IMR-90 (cell line): ENCODE measurements around the gene TBC1D9. TPM values are rescaled to one million over a fixed set of nuclear protein-coding genes. Genes with fewer than 3 reads are reported as not detected.

Experiments used
- ATAC-seq: fragments of 200-7000 bp; cut with Tn5 transposase; 2 replicates; pipeline ENCODE4 v1.9.1; 2020; ENCODE audit warnings: low read depth, mild to moderate bottlenecking, moderate library complexity
- BruUV-seq: library from RNA; stranded (reverse); fragments of 400-500 nt; replicated peaks from 2 replicates; lab custom pipeline; 2021; lab: Mats Ljungman, UMichigan
- CTCF ChIA-PET: fragments of 300-600 bp; formaldehyde crosslinking; extraction: SDS; loops from one replicate; lab custom pipeline; 2021; ENCODE audit warnings: antibody characterized with exemption; lab: Yijun Ruan, JAX
- POLR2A ChIA-PET: fragments of 300-600 bp; sonication (Branson Sonifier 250); formaldehyde crosslinking; loops from one replicate; lab custom pipeline; 2022; ENCODE audit warnings: antibody characterized with exemption; ENCODE audit not compliant: unreplicated experiment; lab: Charles Lee
- DNase-seq: peaks from one replicate; pipeline ENCODE4 v3.0.0; 2013
- H2AFZ ChIP-seq: replicated peaks from 2 replicates; pipeline ENCODE3; 2013; ENCODE audit warnings: low read length, mild to moderate bottlenecking; ENCODE audit not compliant: poor library complexity
- H2AK5ac ChIP-seq: 2 replicates; pipeline ENCODE4 v1.6.1; 2013; ENCODE audit warnings: low read depth, low read length, inconsistent platforms
- H2AK9ac ChIP-seq: replicated peaks from 2 replicates; pipeline ENCODE3; 2013; ENCODE audit warnings: mild to moderate bottlenecking, low read depth, low read length, moderate library complexity; ENCODE audit not compliant: poor library complexity
- H2BK120ac ChIP-seq: 2 replicates; pipeline ENCODE4 v1.6.1; 2013; ENCODE audit warnings: low read depth, low read length, inconsistent platforms
- H2BK15ac ChIP-seq: 3 replicates; pipeline ENCODE4 v1.6.1; 2013; ENCODE audit warnings: low read depth, low read length, inconsistent platforms
- H2BK20ac ChIP-seq: 2 replicates; pipeline ENCODE4 v1.6.1; 2013; ENCODE audit warnings: low read depth, mild to moderate bottlenecking, inconsistent platforms, low read length, moderate library complexity
- H2BK5ac ChIP-seq: 2 replicates; pipeline ENCODE4 v1.6.1; 2013; ENCODE audit warnings: mild to moderate bottlenecking, low read depth, low read length, inconsistent platforms; ENCODE audit not compliant: poor library complexity, severe bottlenecking
- H3K14ac ChIP-seq: replicated peaks from 2 replicates; pipeline ENCODE4 v1.6.1; 2013; ENCODE audit warnings: low read depth, low read length, inconsistent platforms
- H3K18ac ChIP-seq: 2 replicates; pipeline ENCODE4 v1.6.1; 2013; ENCODE audit warnings: low read depth, low read length, control low read depth
- H3K23ac ChIP-seq: 2 replicates; pipeline ENCODE4 v1.6.1; 2013; ENCODE audit warnings: low read depth, low read length, inconsistent platforms
- H3K27ac ChIP-seq: 2 replicates; pipeline ENCODE4 v1.5.1; 2013; ENCODE audit warnings: mild to moderate bottlenecking, control low read depth, low read length; ENCODE audit not compliant: insufficient read depth
- H3K27me3 ChIP-seq: 2 replicates; pipeline ENCODE4 v1.6.1; 2013; ENCODE audit warnings: low read length; ENCODE audit not compliant: control insufficient read depth, insufficient read depth
- H3K36me3 ChIP-seq: 2 replicates; pipeline ENCODE4 v1.6.1; 2013; ENCODE audit warnings: low read length, mixed read lengths; ENCODE audit not compliant: control insufficient read depth, insufficient read depth
- H3K4ac ChIP-seq: 2 replicates; pipeline ENCODE4 v1.6.1; 2013; ENCODE audit warnings: low read depth, low read length, inconsistent platforms
- H3K4me1 ChIP-seq: 2 replicates; pipeline ENCODE4 v1.6.1; 2013; ENCODE audit warnings: low read length, mixed read lengths; ENCODE audit not compliant: control insufficient read depth, insufficient read depth
- H3K4me2 ChIP-seq: 2 replicates; pipeline ENCODE4 v1.6.1; 2013; ENCODE audit warnings: low read depth, mild to moderate bottlenecking, control low read depth, low read length, moderate library complexity
- H3K4me3 ChIP-seq: 2 replicates; pipeline ENCODE4 v1.5.1; 2013; ENCODE audit warnings: low read depth, mild to moderate bottlenecking, control low read depth, low read length, moderate library complexity; ENCODE audit not compliant: insufficient read depth
- H3K56ac ChIP-seq: 2 replicates; pipeline ENCODE4 v1.6.1; 2013; ENCODE audit warnings: low read length, inconsistent platforms; ENCODE audit not compliant: insufficient read depth; ENCODE audit errors: extremely low read depth
- H3K79me1 ChIP-seq, 2 experiments: 2 replicates each; pipeline ENCODE4 v1.6.1; 2013; ENCODE audit warnings: low read length in 2 of 2, inconsistent platforms in 1 of 2, low read depth in 1 of 2
- H3K9ac ChIP-seq: 2 replicates; pipeline ENCODE4 v1.6.1; 2013; ENCODE audit warnings: low read depth, low read length, control low read depth
- H3K9me1 ChIP-seq: 2 replicates; pipeline ENCODE4 v1.6.1; 2013; ENCODE audit warnings: low read length, inconsistent platforms; ENCODE audit not compliant: insufficient read depth
- H3K9me3 ChIP-seq: 2 replicates; pipeline ENCODE4 v1.6.1; 2013; ENCODE audit warnings: low read length; ENCODE audit not compliant: control insufficient read depth, insufficient read depth
- H4K20me1 ChIP-seq: 2 replicates; pipeline ENCODE4 v1.6.1; 2013; ENCODE audit warnings: low read length, inconsistent platforms; ENCODE audit not compliant: insufficient read depth
- H4K5ac ChIP-seq: 2 replicates; pipeline ENCODE4 v1.6.1; 2013; ENCODE audit warnings: mild to moderate bottlenecking, low read depth, low read length, control low read depth
- H4K8ac ChIP-seq, 2 experiments: 2 replicates each; pipeline ENCODE4 v1.6.1; 2013; ENCODE audit warnings: low read depth in 2 of 2, low read length in 2 of 2, control low read depth in 1 of 2, inconsistent platforms in 1 of 2
- H4K91ac ChIP-seq: 2 replicates; pipeline ENCODE4 v1.6.1; 2013; ENCODE audit warnings: low read depth, low read length, inconsistent platforms; ENCODE audit not compliant: insufficient read depth
- BHLHE40 ChIP-seq: fragments of 150-350 bp; IDR thresholded peaks from 2 replicates; pipeline ENCODE4 v1.6.1; 2016; ENCODE audit warnings: mild to moderate bottlenecking, low read depth, low read length
- CEBPB ChIP-seq: IDR thresholded peaks from 2 replicates; pipeline ENCODE4 v1.6.1; 2012; ENCODE audit warnings: low read depth, low read length, improper control_type of control experiment
- CHD1 ChIP-seq: IDR thresholded peaks from 2 replicates; pipeline ENCODE4 v1.6.1; 2012; ENCODE audit warnings: low read depth, low read length, improper control_type of control experiment
- CTCF ChIP-seq: conservative IDR thresholded peaks from 2 replicates; pipeline ENCODE4 v1.5.1; 2012; ENCODE audit warnings: mild to moderate bottlenecking, low read depth, low read length, improper control_type of control experiment
- ELK1 ChIP-seq: fragments of 150-350 bp; IDR thresholded peaks from 2 replicates; pipeline ENCODE4 v1.6.1; 2016; ENCODE audit warnings: low read depth, mild to moderate bottlenecking, low read length, moderate library complexity, borderline replicate concordance
- FOS ChIP-seq: fragments of 150-350 bp; IDR thresholded peaks from 2 replicates; pipeline ENCODE4 v1.6.1; 2016; ENCODE audit warnings: low read depth, low read length
- MAFK ChIP-seq: IDR thresholded peaks from 2 replicates; pipeline ENCODE4 v1.6.1; 2012; ENCODE audit warnings: low read depth, low read length, improper control_type of control experiment
- MAZ ChIP-seq: IDR thresholded peaks from 2 replicates; pipeline ENCODE4 v1.6.1; 2012; ENCODE audit warnings: low read depth, mild to moderate bottlenecking, low read length, improper control_type of control experiment, moderate library complexity, borderline replicate concordance
- MXI1 ChIP-seq: IDR thresholded peaks from 2 replicates; pipeline ENCODE4 v1.6.1; 2012; ENCODE audit warnings: low read depth, mild to moderate bottlenecking, low read length, moderate library complexity, borderline replicate concordance
- NFE2L2 ChIP-seq: fragments of 150-350 bp; IDR thresholded peaks from 2 replicates; pipeline ENCODE4 v1.6.1; 2016; ENCODE audit warnings: low read depth, mild to moderate bottlenecking, low read length
- POLR2A ChIP-seq: IDR thresholded peaks from 2 replicates; pipeline ENCODE4 v1.6.1; 2012; ENCODE audit warnings: mild to moderate bottlenecking, low read depth, low read length
- RAD21 ChIP-seq: IDR thresholded peaks from 2 replicates; pipeline ENCODE4 v1.6.1; 2012; ENCODE audit warnings: low read length, improper control_type of control experiment
- RCOR1 ChIP-seq: IDR thresholded peaks from 2 replicates; pipeline ENCODE4 v1.6.1; 2012; ENCODE audit warnings: mild to moderate bottlenecking, low read length, improper control_type of control experiment; ENCODE audit not compliant: insufficient replicate concordance
- RFX5 ChIP-seq: IDR thresholded peaks from 2 replicates; pipeline ENCODE4 v1.8.0; 2012; ENCODE audit warnings: low read depth, mild to moderate bottlenecking, low read length, moderate library complexity
- SMC3 ChIP-seq: fragments of 150-350 bp; IDR thresholded peaks from 2 replicates; pipeline ENCODE4 v1.6.1; 2016; ENCODE audit warnings: low read depth, mild to moderate bottlenecking, antibody characterized with exemption, low read length, moderate library complexity
- USF2 ChIP-seq: fragments of 150-350 bp; IDR thresholded peaks from 2 replicates; pipeline ENCODE4 v1.6.1; 2017; ENCODE audit warnings: mild to moderate bottlenecking, antibody characterized with exemption, low read length, low read depth
- WGBS, 2 experiments: methylation state at CpG; one replicate each; pipeline versions ENCODE4 v1.1.5 to v1.1.7; 2013; ENCODE audit warnings: missing lambda C conversion rate in 2 of 2; ENCODE audit not compliant: insufficient read length in 1 of 2; ENCODE audit errors: extremely low coverage in 2 of 2; 5-methylcytosine and 5-hydroxymethylcytosine counted together
- dilution Hi-C: fragments of 300-500 bp; cut with HindIII; formaldehyde crosslinking; loops from one replicate; pipeline ENCODE4 v1.14.3; 2018; ENCODE audit warnings: low sequenced_read_pairs; ENCODE audit not compliant: unreplicated experiment
- in situ Hi-C: fragments of 300-500 bp; cut with MboI; formaldehyde crosslinking; loops from 3 replicates; pipeline ENCODE4 v1.14.3; 2019; ENCODE audit warnings: low sequenced_read_pairs, inconsistent platforms, mixed read lengths
- intact Hi-C: fragments of 100-400 bp; cut with micrococcal nuclease; formaldehyde crosslinking; loops from 2 replicates; pipeline ENCODE4 v1.10.0; 2022
- polyA plus RNA-seq, 3 experiments: library from polyadenylated mRNA; depleted of rRNA; stranded (reverse); fragments of >200 nt; gene quantifications; 2 replicates each; pipeline ENCODE4 v1.2.3, GENCODE V29; 2012; ENCODE audit warnings: low replicate concordance in 1 of 3
- total RNA-seq: library from RNA; depleted of rRNA; stranded (reverse); fragments of >200 nt; gene quantifications from 2 replicates; pipeline ENCODE4 v1.2.3, GENCODE V29; 2012

The TBC1D9 gene
- total and polyA plus RNA-seq, 2 of the 4 experiments (the other 2 are of a cell fraction): 11.7 to 15.2 TPM

- no peak overlapping the region for H3K4me3 ChIP-seq
- intact Hi-C loops: no loop called here
- H3K9ac ChIP-seq: no peak overlapping the region
- no peak overlapping the region for H4K91ac ChIP-seq
- DNase-seq: no peak
- no peak overlapping the region for H4K5ac ChIP-seq
- no peak overlapping the region for H3K56ac ChIP-seq
- no peak overlapping the region for H3K4ac ChIP-seq
- ATAC-seq: no peak
- no TSS peak for BruUV-seq
- no peak overlapping the region for H2AFZ ChIP-seq
- ChIA-PET POLR2A (no interaction called here), CTCF (no interaction called here)
- H4K8ac ChIP-seq: no peak overlapping the region
- H3K36me3 ChIP-seq: peaks cover 3% of the 10 kb centered on the region; the same call in 1 of the 2 replicates
- H2AK5ac ChIP-seq: no peak overlapping the region
- H4K20me1 ChIP-seq: no peaks in the 10 kb centered on the region; the same call in 1 of the 2 replicates
- no peak overlapping the region for H3K23ac ChIP-seq
- 0 out of 2 replicates have a peak, but pooled peaks cover 2% of the 10 kb centered on the region for H3K9me1 ChIP-seq
- H3K4me1 ChIP-seq: peaks cover 2% of the 10 kb centered on the region; the same call in 1 of the 2 replicates
- no peak overlapping the region for H2AK9ac ChIP-seq
- H2BK15ac ChIP-seq: no peak overlapping the region
- no peak overlapping the region for H3K18ac ChIP-seq
- no peak overlapping the region for H2BK120ac ChIP-seq
- no peak overlapping the region for H3K14ac ChIP-seq
- dilution Hi-C loops: no loop called here
- H2BK20ac ChIP-seq: no peak overlapping the region
- 100% methylated on average over 1 of the region's 4 CpGs; no CpG with 5 or more reads in 1 of the 2 experiments for WGBS, 2 experiments
- peaks cover 12 to 13% of the 10 kb centered on the region in 2 experiments for H3K79me1 ChIP-seq
- H3K9me3 ChIP-seq: no peaks in the 10 kb centered on the region
- H3K27ac ChIP-seq: no peak overlapping the region
- no peak for TF ChIP-seq RAD21
- no peak for TF ChIP-seq RFX5
- TF ChIP-seq RCOR1: no peak
- TF ChIP-seq FOS: no peak
- TF ChIP-seq NFE2L2: no peak
- no peak for TF ChIP-seq POLR2A
- TF ChIP-seq CHD1: no peak
- no peak for TF ChIP-seq MXI1
- no peak for TF ChIP-seq CEBPB
- TF ChIP-seq CTCF: no peak
- TF ChIP-seq ELK1: no peak
- no peak for TF ChIP-seq SMC3
- TF ChIP-seq MAZ: no peak
- TF ChIP-seq BHLHE40: no peak
- TF ChIP-seq USF2: no peak
- no peak for TF ChIP-seq MAFK
- in situ Hi-C loops: no loop called here
- no peak overlapping the region for H3K4me2 ChIP-seq
- H3K27me3 ChIP-seq: no peaks in the 10 kb centered on the region
- no peak overlapping the region for H2BK5ac ChIP-seq
These were observed 51.7 kb downstream of the TBC1D9 start for GRCh38 chr4:140704392-140704960.
